ENCODE measurements around the gene EIF4A3. TPM values are rescaled to one million over a fixed set of nuclear protein-coding genes. Genes with fewer than 3 reads are reported as not detected.

The EIF4A3 gene
- total RNA-seq, 1 donor from 2014 or later: 89.9 TPM

DNA sequence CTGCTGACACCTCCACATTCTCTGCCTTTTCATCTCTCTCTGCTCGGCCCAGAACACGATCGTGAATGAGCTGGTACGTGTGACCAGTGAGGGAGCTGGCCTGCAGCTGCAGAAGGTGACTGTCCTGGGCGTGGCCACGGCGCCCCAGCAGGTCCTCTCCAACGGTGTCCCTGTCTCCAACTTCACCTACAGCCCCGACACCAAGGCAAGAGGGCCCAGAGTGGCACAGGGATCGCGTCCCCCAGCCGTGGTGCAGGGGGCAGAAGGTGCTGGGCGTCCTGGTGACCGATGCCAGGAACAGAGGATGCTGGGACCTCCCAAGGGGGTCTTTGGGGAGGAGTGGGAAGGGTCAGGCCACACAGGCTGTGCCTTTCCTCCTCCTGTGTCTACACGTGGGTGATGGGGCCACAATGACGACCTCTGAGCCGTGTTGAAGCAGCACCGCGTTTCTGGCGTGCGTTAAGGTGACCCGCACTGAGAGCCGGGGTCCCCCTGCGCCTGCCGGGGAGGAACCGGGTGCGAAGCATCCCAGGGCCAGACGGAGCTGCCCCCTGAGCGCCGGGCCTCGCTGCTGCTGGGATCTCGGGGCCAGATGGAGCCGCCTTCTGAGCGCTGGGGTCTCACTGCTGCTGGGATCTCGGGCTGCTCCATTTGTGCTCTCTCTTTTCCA, 28.2 kb downstream of the EIF4A3 start:
- no peak overlapping the region for H3K9ac ChIP-seq (ENCODE audit: low read length)
- Mint-ChIP-seq H3K4me3 (ENCODE audit: unreplicated experiment) (no peak overlapping the region), H3K36me3 (ENCODE audit: low read depth, unreplicated experiment) (peaks cover 25% of the 10 kb centered on the region), H3K9me3 (ENCODE audit: unreplicated experiment) (peaks cover 7% of the 10 kb centered on the region), H3K4me1 (ENCODE audit: low read depth, unreplicated experiment) (peaks cover 6% of the 10 kb centered on the region), H3K27ac (ENCODE audit: unreplicated experiment) (no peak overlapping the region), H3K27me3 (ENCODE audit: low read depth, unreplicated experiment) (no peaks in the 10 kb centered on the region)
- H3K27me3 ChIP-seq (ENCODE audit: insufficient read depth, low read length): no peaks in the 10 kb centered on the region
- no peak overlapping the region for H3K27ac ChIP-seq (ENCODE audit: low read depth, low read length)
- FAIRE-seq: no peak
- H3K4me2 ChIP-seq (ENCODE audit: low read length): no peak overlapping the region
- no peak overlapping the region for H2AFZ ChIP-seq (ENCODE audit: low read depth, low read length)
- no peaks in the 10 kb centered on the region for H3K36me3 ChIP-seq (ENCODE audit: insufficient read depth, low read length)
- DNase-seq (ENCODE audit: low read depth): no peak
- peaks cover 3% of the 10 kb centered on the region for H3K4me1 ChIP-seq (ENCODE audit: insufficient read depth, low read length)
- H4K20me1 ChIP-seq (ENCODE audit: insufficient read depth, low read length): no peaks in the 10 kb centered on the region
- no peak overlapping the region for H3K4me3 ChIP-seq (ENCODE audit: insufficient read depth, low read depth, low read length)
- H3K79me2 ChIP-seq (ENCODE audit: insufficient read depth, low read length): no peaks in the 10 kb centered on the region
- H3K9me3 ChIP-seq (ENCODE audit: insufficient read depth, low read depth, low read length): no peaks in the 10 kb centered on the region
- no peak for TF ChIP-seq EZH2 (IDR thresholded peaks at IDR 0.05; ENCODE audit: insufficient read depth, low read length)
- TF ChIP-seq, protein P1, sequence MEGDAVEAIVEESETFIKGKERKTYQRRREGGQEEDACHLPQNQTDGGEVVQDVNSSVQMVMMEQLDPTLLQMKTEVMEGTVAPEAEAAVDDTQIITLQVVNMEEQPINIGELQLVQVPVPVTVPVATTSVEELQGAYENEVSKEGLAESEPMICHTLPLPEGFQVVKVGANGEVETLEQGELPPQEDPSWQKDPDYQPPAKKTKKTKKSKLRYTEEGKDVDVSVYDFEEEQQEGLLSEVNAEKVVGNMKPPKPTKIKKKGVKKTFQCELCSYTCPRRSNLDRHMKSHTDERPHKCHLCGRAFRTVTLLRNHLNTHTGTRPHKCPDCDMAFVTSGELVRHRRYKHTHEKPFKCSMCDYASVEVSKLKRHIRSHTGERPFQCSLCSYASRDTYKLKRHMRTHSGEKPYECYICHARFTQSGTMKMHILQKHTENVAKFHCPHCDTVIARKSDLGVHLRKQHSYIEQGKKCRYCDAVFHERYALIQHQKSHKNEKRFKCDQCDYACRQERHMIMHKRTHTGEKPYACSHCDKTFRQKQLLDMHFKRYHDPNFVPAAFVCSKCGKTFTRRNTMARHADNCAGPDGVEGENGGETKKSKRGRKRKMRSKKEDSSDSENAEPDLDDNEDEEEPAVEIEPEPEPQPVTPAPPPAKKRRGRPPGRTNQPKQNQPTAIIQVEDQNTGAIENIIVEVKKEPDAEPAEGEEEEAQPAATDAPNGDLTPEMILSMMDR (IDR thresholded peaks at IDR 0.05; ENCODE audit: insufficient read depth, low read depth, low read length): no peak

DNA sequence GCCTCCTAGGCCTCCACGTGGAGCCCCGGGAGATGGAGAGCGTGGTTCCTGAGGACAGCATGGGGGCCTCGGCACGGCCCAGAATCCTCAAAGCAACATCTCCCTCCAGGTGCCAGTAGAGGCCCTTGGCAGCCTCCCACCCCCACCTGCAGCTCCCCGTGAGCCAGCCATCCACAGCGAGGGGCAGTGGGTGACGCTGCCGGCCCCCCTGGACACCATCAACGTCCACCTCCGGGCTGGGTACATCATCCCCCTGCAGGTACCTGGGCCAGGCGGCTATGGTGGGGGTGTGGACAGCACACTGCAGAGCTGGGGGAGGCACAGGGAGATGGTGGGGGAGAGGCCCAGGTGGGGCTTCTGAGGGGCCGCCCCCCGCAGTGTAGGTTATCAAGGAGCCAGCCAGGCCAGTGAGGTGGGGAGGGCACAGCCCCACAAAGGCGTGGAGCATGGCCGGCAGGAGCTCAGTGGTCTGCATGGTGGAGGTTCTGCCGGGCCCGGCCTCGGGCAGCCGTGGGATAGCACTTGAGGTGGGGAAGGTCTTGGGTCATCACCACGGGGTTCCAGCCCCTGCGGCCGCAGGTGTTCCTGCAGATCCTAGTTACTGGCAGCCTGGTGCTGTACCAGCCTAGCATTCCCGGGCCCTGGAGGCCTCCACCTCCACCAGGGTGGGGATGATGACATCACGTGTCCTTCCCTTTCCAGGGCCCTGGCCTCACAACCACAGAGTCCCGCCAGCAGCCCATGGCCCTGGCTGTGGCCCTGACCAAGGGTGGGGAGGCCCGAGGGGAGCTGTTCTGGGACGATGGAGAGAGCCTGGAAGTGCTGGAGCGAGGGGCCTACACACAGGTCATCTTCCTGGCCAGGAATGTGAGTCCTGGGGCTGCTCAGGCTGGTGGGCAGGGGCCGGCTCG, 29.2 kb downstream of the EIF4A3 start:
- no peak overlapping the region for H2AFZ ChIP-seq (ENCODE audit: low read depth, low read length)
- no peaks in the 10 kb centered on the region for H3K27me3 Mint-ChIP-seq (ENCODE audit: low read depth, unreplicated experiment)
- H3K27ac Mint-ChIP-seq (ENCODE audit: unreplicated experiment): no peak overlapping the region
- TF ChIP-seq EZH2 (IDR thresholded peaks at IDR 0.05; ENCODE audit: insufficient read depth, low read length): no peak
- TF ChIP-seq, protein P1 (IDR thresholded peaks at IDR 0.05; ENCODE audit: insufficient read depth, low read depth, low read length): no peak
- no peak overlapping the region for H3K9ac ChIP-seq (ENCODE audit: low read length)
- H3K4me1 ChIP-seq (ENCODE audit: insufficient read depth, low read length): no peaks in the 10 kb centered on the region
- no peaks in the 10 kb centered on the region for H3K27me3 ChIP-seq (ENCODE audit: insufficient read depth, low read length)
- no peaks in the 10 kb centered on the region for H4K20me1 ChIP-seq (ENCODE audit: insufficient read depth, low read length)
- peaks cover 25% of the 10 kb centered on the region for H3K36me3 Mint-ChIP-seq (ENCODE audit: low read depth, unreplicated experiment)
- peak overlapping the region; percentile 8 for H3K4me3 Mint-ChIP-seq (ENCODE audit: unreplicated experiment)
- FAIRE-seq: no peak
- H3K27ac ChIP-seq (ENCODE audit: low read depth, low read length): no peak overlapping the region
- H3K9me3 ChIP-seq (ENCODE audit: insufficient read depth, low read depth, low read length): no peaks in the 10 kb centered on the region
- H3K4me2 ChIP-seq (ENCODE audit: low read length): no peak overlapping the region
- no peaks in the 10 kb centered on the region for H3K36me3 ChIP-seq (ENCODE audit: insufficient read depth, low read length)
- no peak overlapping the region for H3K4me3 ChIP-seq (ENCODE audit: insufficient read depth, low read depth, low read length)
- no peaks in the 10 kb centered on the region for H3K79me2 ChIP-seq (ENCODE audit: insufficient read depth, low read length)
- H3K4me1 Mint-ChIP-seq (ENCODE audit: low read depth, unreplicated experiment): peaks cover 6% of the 10 kb centered on the region
- peaks cover 7% of the 10 kb centered on the region for H3K9me3 Mint-ChIP-seq (ENCODE audit: unreplicated experiment)
- no peak for DNase-seq (ENCODE audit: low read depth)
